ENCODE results near the gene KRI1.

The KRI1 gene

GRCh38 chr19:10603084-10603872, 37.5 kb upstream of the KRI1 start:
- peak overlapping the region; percentile 89 for H3K4me3 ChIP-seq (ENCODE audit: low read depth, low read length)

DNA sequence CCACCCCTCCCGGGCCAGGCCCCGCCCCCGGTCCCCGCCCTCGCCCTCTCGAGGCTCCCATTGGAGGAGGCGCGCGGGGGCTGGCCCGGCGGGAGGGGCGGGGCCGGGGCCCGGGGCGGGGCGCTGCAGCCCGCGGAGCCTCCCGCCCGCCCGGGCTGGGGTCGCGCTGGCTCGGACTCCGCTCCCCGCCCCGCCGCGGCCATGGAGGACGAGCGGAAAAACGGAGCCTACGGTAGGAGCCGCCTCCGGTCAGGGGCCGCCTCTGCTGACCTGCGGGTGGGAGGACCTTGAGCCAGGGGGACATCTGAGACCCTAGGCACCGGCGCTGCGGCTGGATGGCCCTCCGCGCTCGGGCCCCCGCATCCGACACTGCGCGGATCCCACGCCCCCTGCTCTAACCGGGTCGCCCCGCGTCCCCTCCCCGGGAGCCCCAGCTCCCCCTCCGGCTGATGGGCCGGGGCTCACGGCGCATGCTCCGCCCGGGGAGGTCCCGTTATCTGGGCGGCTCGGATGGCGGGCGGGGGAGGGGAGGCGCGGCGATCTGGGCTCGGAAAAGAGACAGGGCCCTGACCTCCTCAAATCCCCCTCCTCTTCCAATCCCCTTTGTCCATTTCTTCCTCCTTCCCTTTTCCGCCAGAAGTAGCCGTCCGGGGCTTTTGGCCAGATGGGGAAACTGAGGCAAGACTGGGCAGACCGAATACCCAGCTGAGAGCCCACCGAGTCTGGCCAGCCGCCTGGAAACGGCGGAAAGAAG, 36.7 kb upstream of the KRI1 start:
- Histone ChIP-seq H3K36me3 (replicated peaks) (no peaks in the 10 kb centered on the region), H3K27me3 (replicated peaks) (no peaks in the 10 kb centered on the region), H3K4me3 (ENCODE audit: low read depth, low read length) (peak overlapping the region; percentile 89), H3K27ac (peak overlapping the region; percentile 81)
- TF ChIP-seq CTCF (IDR thresholded peaks at IDR 0.05; ENCODE audit: low read depth, low read length, missing control alignments), result no peak
- peak; percentile 62 for DNase-seq
- in situ Hi-C loops (cut with HindIII; ENCODE audit: low pct_ligation_motif_present, low sequenced_read_pairs), result no loop called here

More at GRCh38 chr19:10603084-10603872, 37.5 kb upstream of the KRI1 start:
- no peaks in the 10 kb centered on the region for H3K27me3 ChIP-seq (replicated peaks)
- peak overlapping the region; percentile 81 for H3K27ac ChIP-seq
- no peaks in the 10 kb centered on the region for H3K36me3 ChIP-seq (replicated peaks)
- in situ Hi-C loops (cut with HindIII; ENCODE audit: low pct_ligation_motif_present, low sequenced_read_pairs), result no loop called here
- DNase-seq, result no peak
- TF ChIP-seq CTCF (IDR thresholded peaks at IDR 0.05; ENCODE audit: low read depth, low read length, missing control alignments), result no peak

- in situ Hi-C loops (cut with HindIII; ENCODE audit: low pct_ligation_motif_present, low sequenced_read_pairs), result no loop called here
- no peak overlapping the region for H3K4me3 ChIP-seq (ENCODE audit: low read depth, low read length)
These were observed 36.2 kb upstream of the KRI1 start for GRCh38 chr19:10601999-10602329.

DNA sequence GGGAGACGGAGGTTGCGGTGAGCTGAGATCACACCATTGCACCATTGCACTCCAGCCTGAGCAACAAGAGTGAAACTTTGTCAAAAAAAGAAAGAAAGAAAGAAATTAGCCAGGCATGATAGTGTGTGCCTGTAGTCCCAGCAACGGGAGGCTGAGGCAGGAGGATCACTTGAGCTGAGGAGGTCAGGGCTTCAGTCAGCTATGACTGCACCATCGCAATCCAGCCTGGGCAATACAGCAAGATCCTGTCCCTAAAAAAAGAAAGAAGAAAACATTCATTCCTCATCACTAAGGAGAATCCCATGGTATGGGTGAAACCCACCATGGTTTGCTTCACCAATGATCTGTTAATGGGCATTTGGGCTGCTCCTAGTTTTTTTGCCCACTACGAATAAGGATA, 34.3 kb upstream of the KRI1 start:
- DNase-seq, result no peak
- Histone ChIP-seq H3K27ac (no peak overlapping the region), H3K4me3 (ENCODE audit: low read depth, low read length) (no peak overlapping the region), H3K36me3 (replicated peaks) (no peaks in the 10 kb centered on the region), H3K27me3 (replicated peaks) (no peaks in the 10 kb centered on the region)
- in situ Hi-C loops (cut with HindIII; ENCODE audit: low pct_ligation_motif_present, low sequenced_read_pairs), result no loop called here
- TF ChIP-seq CTCF (IDR thresholded peaks at IDR 0.05; ENCODE audit: low read depth, low read length, missing control alignments), result no peak

More at GRCh38 chr19:10601999-10602329, 36.2 kb upstream of the KRI1 start:
- H3K27me3 ChIP-seq (replicated peaks), result no peaks in the 10 kb centered on the region
- no peak overlapping the region for H3K27ac ChIP-seq
- H3K36me3 ChIP-seq (replicated peaks), result no peaks in the 10 kb centered on the region
- no peak for TF ChIP-seq CTCF (IDR thresholded peaks at IDR 0.05; ENCODE audit: low read depth, low read length, missing control alignments)
- DNase-seq, result no peak

DNA sequence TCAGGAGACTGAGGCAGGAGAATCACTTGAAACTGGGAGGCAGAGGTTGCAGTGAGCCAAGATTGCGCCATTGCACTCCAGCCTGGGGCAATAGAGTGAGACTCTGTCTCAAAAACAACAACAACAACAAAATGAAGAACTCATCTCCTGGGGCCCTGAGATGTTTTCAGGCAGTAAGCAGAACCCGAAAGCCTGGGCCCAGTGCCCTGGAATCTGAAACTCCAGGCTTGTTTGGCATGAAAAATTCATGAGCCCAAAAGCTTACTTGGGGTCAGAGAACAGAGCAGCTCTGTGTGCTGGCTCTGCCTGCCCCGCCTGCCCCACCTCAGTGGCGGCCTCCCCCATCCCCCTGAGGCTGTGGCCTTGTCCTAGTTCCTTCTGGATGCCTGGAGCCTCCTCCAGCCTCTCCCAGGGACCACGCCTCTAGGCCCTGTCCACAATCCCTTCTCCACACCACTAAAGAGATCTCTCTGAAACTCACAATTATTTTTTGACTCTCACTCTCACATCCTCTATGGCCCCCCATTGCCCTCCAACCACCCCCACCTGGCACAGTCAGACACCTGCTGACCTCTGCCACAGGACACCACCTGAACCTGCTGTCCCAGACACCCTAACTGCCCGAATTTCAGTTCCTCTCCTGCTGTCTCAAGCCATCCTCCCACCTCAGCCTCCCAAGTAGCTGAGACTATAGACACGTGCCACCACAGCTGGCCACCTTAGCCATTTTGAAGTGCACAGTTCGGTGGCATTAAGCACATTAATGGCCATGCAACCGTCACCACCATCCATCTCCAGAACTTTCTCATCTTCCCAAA, 28.2 kb upstream of the KRI1 start:
- in situ Hi-C loops (cut with HindIII; ENCODE audit: low pct_ligation_motif_present, low sequenced_read_pairs), result no loop called here
- Histone ChIP-seq H3K4me3 (ENCODE audit: low read depth, low read length) (no peak overlapping the region), H3K27me3 (replicated peaks) (no peaks in the 10 kb centered on the region), H3K27ac (no peak overlapping the region), H3K36me3 (replicated peaks) (no peaks in the 10 kb centered on the region)
- no peak for TF ChIP-seq CTCF (IDR thresholded peaks at IDR 0.05; ENCODE audit: low read depth, low read length, missing control alignments)
- DNase-seq, result no peak

All from brain microvascular endothelial cell (primary cell).